Thyroid gland (tissue), 4 donors: ENCODE results near the gene PLCD3. TPM values are rescaled to one million over a fixed set of nuclear protein-coding genes. Genes with fewer than 3 reads are reported as not detected.
A peak's percentile ranks its signal among the peaks of the same experiment; 100 is the strongest.

Experiments
- DNase-seq, 2 donors: peaks; one replicate each; pipeline ENCODE4 v3.0.0-alpha.2; 2019
- H3K27ac ChIP-seq, 3 donors: fragments of 200-600 bp; sonication (generic); 1 replicate in 2 of 3; 2 replicates in 1 of 3; pipeline ENCODE4 v1.5.1; 2016 to 2019; ENCODE audit warnings: mild to moderate bottlenecking in 1 of 3, moderate library complexity in 1 of 3
- H3K27me3 ChIP-seq: fragments of 200-600 bp; sonication (generic); one replicate; pipeline ENCODE4 v1.5.1; 2019
- H3K36me3 ChIP-seq, 2 donors: fragments of 200-600 bp; sonication (generic); one replicate each; pipeline ENCODE4 v1.5.1; 2016 to 2019
- H3K4me1 ChIP-seq, 2 donors: fragments of 200-600 bp; sonication (generic); one replicate each; pipeline ENCODE4 v1.5.1; 2017 to 2019
- H3K4me3 ChIP-seq, 3 donors: fragments of 200-600 bp; sonication (generic); replicated peaks in 1 of 3; 1 replicate in 2 of 3; 2 replicates in 1 of 3; pipeline ENCODE4 v1.5.1; 2016; ENCODE audit warnings: mild to moderate bottlenecking in 1 of 3
- H3K9me3 ChIP-seq: fragments of 200-600 bp; sonication (generic); one replicate; pipeline ENCODE4 v1.5.1; 2017
- POLR2A ChIP-seq, 2 donors: fragments of 450-650 bp; IDR thresholded peaks; one replicate each; pipeline ENCODE4 v1.6.1; 2017; ENCODE audit warnings: antibody characterized with exemption in 2 of 2, mild to moderate bottlenecking in 2 of 2, moderate library complexity in 1 of 2
- WGBS, 2 donors: methylation state at CpG; one replicate each; pipeline ENCODE4 v1.1.5; 2017; 5-methylcytosine and 5-hydroxymethylcytosine counted together
- intact Hi-C: fragments of 100-400 bp; cut with DNase I; formaldehyde crosslinking; loops from one replicate; pipeline ENCODE4 v1.15.1; 2023
- total RNA-seq, 4 donors: library from RNA; depleted of rRNA; stranded (reverse); fragments of >200 nt; gene quantifications; one replicate each; pipeline ENCODE4 v1.2.3, GENCODE V29; 2016
- TF ChIP-seq, protein P1 (sequence below), 6 experiments: fragments of 200-600 bp in 3 of 6; fragments of 450-650 bp in 3 of 6; sonication (generic) in 3 of 6; IDR thresholded peaks; one replicate each; pipeline ENCODE4 v1.5.1; 2016 to 2019; ENCODE audit warnings: antibody characterized with exemption in 6 of 6, mild to moderate bottlenecking in 2 of 6, inconsistent platforms in 1 of 6, moderate library complexity in 1 of 6

Gene PLCD3
- total RNA-seq, 4 donors from 2014 or later = 8.6 to 24.8 (median 16.9) TPM

DNA sequence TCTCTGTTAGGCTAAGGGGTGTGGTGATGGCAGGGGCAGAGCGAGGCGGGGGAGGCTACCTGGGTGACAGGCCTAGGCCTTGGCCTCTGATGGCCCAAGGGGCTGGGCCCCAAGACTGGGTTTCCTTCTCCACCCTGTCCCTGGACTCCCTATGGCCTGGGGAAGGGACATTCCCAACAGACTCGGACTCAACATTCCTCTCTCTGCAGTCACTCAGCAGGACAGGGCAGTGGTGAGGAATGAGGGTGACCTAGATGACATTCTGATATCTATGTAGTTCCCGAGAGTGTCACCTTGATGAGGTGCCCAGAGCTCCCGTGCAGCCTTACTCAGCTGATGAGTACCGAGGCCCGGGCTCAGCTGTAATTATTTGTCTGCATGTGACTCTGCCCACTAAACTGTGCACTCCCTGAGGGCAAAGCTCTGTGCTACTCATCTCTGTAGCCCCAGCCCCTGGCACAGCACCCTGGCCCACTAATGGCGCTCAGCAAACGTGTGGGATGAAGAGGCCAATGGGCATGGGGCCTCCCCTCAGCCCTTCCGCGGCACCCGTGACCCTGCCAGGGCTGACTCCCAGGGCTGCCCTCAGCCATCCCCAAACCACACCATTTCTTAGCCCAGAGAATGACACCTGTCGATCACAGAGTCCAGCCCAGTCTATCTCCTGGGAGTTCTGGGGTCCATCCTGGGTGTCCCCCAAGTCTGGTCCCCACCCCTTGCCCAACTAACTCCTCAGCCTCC lies 2.2 kb downstream of the PLCD3 start:
- H3K27ac ChIP-seq = no peak overlapping the region
- no peak overlapping the region for H3K4me3 ChIP-seq
- H3K36me3 ChIP-seq = no peaks in the 10 kb centered on the region
- 89 to 90% methylated on average over 8 to 11 of the region's 13 CpGs for WGBS, 2 donors
- no peaks in the 10 kb centered on the region for H3K9me3 ChIP-seq
- no peaks in the 10 kb centered on the region for H3K27me3 ChIP-seq
- TF ChIP-seq, protein P1, sequence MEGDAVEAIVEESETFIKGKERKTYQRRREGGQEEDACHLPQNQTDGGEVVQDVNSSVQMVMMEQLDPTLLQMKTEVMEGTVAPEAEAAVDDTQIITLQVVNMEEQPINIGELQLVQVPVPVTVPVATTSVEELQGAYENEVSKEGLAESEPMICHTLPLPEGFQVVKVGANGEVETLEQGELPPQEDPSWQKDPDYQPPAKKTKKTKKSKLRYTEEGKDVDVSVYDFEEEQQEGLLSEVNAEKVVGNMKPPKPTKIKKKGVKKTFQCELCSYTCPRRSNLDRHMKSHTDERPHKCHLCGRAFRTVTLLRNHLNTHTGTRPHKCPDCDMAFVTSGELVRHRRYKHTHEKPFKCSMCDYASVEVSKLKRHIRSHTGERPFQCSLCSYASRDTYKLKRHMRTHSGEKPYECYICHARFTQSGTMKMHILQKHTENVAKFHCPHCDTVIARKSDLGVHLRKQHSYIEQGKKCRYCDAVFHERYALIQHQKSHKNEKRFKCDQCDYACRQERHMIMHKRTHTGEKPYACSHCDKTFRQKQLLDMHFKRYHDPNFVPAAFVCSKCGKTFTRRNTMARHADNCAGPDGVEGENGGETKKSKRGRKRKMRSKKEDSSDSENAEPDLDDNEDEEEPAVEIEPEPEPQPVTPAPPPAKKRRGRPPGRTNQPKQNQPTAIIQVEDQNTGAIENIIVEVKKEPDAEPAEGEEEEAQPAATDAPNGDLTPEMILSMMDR (IDR thresholded peaks at IDR 0.05) = no peak
- no peak for TF ChIP-seq POLR2A (IDR thresholded peaks at IDR 0.05)
- intact Hi-C loops = loop anchor here (5.0 kb wide), 1 partner anchor 353 kb away; no protein-coding TSS in a partner anchor
- peaks cover 19 to 32% of the 10 kb centered on the region in 2 donors for H3K4me1 ChIP-seq
- DNase-seq = no peak

DNA sequence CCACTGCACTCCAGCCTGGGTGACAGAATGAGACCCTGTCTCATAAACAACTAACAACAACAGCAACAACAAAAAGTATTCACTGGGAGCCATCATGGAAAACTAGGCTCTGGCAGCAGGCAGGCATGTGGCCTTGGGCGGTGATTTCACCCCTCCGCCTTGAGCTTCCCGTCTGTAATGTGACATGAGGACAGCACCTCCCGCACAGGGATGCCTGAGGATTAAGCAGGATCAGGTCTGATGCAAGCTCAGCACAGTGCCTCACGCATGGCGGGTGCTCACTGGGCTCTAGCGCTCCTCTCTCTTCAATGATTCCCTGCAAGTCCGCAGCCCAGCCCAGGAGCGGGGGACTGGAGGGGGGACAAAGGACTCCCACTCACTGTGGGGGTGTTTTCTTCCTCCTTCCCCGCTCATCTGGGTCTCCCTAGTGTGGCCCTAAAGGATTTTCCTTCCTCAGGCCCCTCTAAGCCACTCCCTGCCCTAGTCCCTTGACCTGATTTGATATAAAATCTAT lies 2.8 kb downstream of the PLCD3 start:
- H3K4me1 ChIP-seq = peaks cover 19 to 36% of the 10 kb centered on the region in 2 donors

GRCh38 chr17:45128989-45129388 lies 3.3 kb downstream of the PLCD3 start:
- no peaks in the 10 kb centered on the region for H3K27me3 ChIP-seq
- peaks cover 19 to 41% of the 10 kb centered on the region in 2 donors for H3K4me1 ChIP-seq
- H3K9me3 ChIP-seq = no peaks in the 10 kb centered on the region
- H3K4me3 ChIP-seq = no peak overlapping the region
- WGBS, 2 donors = 92 to 98% methylated on average over 2 of the region's 2 CpGs
- H3K27ac ChIP-seq = peak overlapping the region in 2 of 3 donors; percentile 27 to 59
- no peak for DNase-seq
- intact Hi-C loops = no loop called here
- TF ChIP-seq POLR2A (IDR thresholded peaks at IDR 0.05) = no peak
- TF ChIP-seq, protein P1 (IDR thresholded peaks at IDR 0.05) = no peak
- H3K36me3 ChIP-seq = no peaks in the 10 kb centered on the region

More for the DNA sequence above, 2.8 kb downstream of the PLCD3 start:
- WGBS, 2 donors = 90 to 96% methylated on average over 9 to 10 of the region's 10 CpGs
- H3K4me3 ChIP-seq = no peak overlapping the region
- H3K27ac ChIP-seq = no peak overlapping the region
- TF ChIP-seq POLR2A (IDR thresholded peaks at IDR 0.05) = no peak
- TF ChIP-seq, protein P1 (IDR thresholded peaks at IDR 0.05) = no peak
- intact Hi-C loops = no loop called here
- DNase-seq = peak in 1 of 2 donors; percentile 11
- no peaks in the 10 kb centered on the region for H3K9me3 ChIP-seq
- H3K27me3 ChIP-seq = no peaks in the 10 kb centered on the region
- H3K36me3 ChIP-seq = no peaks in the 10 kb centered on the region

GRCh38 chr17:45128331-45128730 lies 4.0 kb downstream of the PLCD3 start:
- Histone ChIP-seq H3K9me3 (no peaks in the 10 kb centered on the region), H3K27me3 (no peaks in the 10 kb centered on the region), H3K27ac (peak overlapping the region in 2 of 3 donors; percentile 27 to 59), H3K4me3 (no peak overlapping the region), H3K36me3 (no peaks in the 10 kb centered on the region), H3K4me1 (peaks cover 19 to 47% of the 10 kb centered on the region in 2 donors)
- no peak for DNase-seq
- TF ChIP-seq, protein P1 (IDR thresholded peaks at IDR 0.05) = no peak
- intact Hi-C loops = no loop called here
- 85 to 90% methylated on average over 4 to 5 of the region's 5 CpGs for WGBS, 2 donors
